ENCODE data around the gene SLC43A2.

DNA sequence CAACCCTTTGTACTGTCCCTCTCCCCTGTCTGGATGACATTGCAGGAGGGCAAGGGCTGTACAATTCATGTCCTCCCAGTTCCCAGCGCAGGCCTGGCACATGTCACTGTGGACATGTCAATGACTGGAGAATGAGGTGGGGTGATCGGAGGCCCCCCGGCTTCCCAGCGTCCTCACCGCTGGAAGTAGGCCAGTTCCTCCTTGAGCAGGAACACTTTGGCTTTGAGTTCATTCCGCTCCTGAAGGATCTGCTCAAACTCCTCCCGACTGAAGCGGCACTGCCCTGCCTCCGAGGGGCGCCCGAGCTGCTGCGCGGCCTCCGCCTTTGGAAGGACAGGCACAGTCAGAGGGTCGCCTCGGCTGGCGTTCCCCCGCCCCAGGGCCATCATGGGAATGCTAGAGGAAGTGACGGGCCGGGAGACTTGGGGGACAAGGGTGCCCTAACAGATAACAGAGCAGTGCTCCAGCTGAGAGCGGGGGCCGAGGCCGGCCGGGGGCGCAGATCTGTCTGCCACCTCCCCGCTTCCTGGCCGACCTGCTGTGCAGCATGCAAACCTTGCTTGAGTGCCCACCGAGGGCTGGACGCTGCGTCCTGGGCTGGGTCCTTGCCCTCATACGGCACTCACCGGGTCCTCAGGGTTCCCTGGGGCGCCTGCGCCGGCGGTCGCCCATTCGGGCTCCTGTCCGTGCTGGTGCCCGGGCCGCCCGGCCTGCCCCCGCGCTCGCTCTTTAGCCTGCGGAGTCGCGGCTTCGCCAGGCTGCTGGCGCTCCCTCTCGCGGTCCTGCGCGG lies 19.7 kb upstream of the SLC43A2 start:
- peak in 1 of 4 donors; percentile 50 for TF ChIP-seq POLR2A (IDR thresholded peaks at IDR 0.05)
- TF ChIP-seq, protein P1, sequence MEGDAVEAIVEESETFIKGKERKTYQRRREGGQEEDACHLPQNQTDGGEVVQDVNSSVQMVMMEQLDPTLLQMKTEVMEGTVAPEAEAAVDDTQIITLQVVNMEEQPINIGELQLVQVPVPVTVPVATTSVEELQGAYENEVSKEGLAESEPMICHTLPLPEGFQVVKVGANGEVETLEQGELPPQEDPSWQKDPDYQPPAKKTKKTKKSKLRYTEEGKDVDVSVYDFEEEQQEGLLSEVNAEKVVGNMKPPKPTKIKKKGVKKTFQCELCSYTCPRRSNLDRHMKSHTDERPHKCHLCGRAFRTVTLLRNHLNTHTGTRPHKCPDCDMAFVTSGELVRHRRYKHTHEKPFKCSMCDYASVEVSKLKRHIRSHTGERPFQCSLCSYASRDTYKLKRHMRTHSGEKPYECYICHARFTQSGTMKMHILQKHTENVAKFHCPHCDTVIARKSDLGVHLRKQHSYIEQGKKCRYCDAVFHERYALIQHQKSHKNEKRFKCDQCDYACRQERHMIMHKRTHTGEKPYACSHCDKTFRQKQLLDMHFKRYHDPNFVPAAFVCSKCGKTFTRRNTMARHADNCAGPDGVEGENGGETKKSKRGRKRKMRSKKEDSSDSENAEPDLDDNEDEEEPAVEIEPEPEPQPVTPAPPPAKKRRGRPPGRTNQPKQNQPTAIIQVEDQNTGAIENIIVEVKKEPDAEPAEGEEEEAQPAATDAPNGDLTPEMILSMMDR (IDR thresholded peaks at IDR 0.05) = peak in 4 of 6 experiments; percentile 95 to 97 (median 96)
- peak in 1 of 2 donors; percentile 17 for TF ChIP-seq POLR2AphosphoS5 (IDR thresholded peaks at IDR 0.05)

Measured in upper lobe of left lung (tissue), 4 donors.